HG03439 (cell line): ENCODE results near the gene CARMIL1.

Experiments
- ATAC-seq: cut with Tn5 transposase; IDR thresholded peaks from one replicate; pipeline ENCODE4 v1.9.1; 2021; ENCODE audit warnings: mild to moderate bottlenecking, moderate library complexity; ENCODE audit not compliant: unreplicated experiment

Gene CARMIL1

GRCh38 chr6:25637960-25638434 is 358.8 kb downstream of the CARMIL1 start:
- ATAC-seq = no peak

DNA sequence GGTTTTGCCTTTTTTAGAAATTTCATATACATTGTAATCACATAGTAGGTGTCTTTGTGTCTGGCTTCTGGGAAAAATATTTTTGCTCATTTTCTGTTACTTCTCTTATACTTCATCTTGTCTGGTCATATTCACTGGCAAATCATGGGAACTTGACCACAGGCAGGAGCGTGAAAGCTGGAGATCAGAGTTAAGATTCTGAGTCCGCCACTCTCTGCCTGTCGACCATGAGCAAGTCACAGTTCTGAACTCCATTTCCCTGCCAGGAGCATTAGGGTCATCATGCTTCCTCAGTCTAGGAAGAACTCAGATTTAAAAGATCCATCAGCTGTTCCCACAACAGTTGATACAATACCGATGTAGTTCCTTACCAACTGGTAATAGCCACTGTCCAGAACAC is 360.5 kb downstream of the CARMIL1 start:
- ATAC-seq = no peak

GRCh38 chr6:25640446-25640845 is 361.3 kb downstream of the CARMIL1 start:
- no peak for ATAC-seq

DNA sequence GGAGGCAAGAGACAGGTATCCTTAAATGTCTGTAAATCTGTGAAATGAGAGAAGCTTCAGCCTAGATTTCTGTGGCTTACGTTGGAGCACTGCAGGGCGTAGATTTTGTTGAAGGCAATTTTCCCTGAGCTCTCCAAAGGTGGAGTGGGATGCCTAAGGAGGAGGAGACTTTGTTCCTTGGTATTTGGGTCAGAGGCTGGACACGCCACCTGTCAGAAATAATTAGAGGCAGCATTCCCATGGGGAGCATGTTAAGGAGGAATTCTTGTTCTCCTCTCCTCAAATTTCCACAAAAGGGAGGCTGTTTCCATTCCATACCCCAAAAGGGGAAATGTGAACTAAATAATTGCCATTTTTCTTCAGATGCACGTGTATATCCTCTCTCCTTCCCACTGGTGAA is 361.7 kb downstream of the CARMIL1 start:
- ATAC-seq = no peak

- no peak for ATAC-seq
Measured at GRCh38 chr6:25641377-25641776, 362.2 kb downstream of the CARMIL1 start.

DNA sequence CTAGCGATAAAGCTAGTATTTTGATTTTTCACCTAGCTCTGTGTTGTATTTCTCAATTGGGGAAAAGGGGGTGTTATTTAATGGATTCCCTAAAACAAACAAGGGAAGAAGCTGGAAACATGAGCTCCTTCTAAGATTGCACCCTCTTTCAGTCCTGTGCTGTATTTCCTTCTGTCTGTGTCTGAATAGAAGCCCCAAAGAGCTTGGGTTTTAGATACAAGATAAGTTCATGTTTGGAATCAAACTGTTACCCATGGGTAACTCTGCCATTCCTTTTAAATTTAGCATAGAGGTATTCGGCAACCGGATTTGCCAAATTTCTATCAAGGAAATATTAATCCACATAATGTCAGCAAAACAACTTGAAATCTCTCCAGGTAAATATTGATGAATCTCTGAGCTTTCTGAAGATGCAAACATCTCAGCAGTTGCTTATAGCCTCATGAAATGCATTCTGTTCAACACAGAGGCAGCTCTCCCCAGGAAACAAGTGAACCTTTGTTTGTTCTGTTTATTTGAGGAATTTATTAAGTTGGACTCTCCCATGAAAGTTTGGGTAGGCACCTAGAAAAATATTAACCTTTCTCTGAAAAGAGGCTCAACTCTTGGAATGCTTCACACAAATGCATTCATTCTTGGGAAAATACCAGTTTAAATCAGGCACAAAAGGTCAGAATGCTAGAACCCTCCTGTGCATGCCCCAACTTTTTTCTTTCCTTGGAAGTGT is 362.9 kb downstream of the CARMIL1 start:
- ATAC-seq = no peak

DNA sequence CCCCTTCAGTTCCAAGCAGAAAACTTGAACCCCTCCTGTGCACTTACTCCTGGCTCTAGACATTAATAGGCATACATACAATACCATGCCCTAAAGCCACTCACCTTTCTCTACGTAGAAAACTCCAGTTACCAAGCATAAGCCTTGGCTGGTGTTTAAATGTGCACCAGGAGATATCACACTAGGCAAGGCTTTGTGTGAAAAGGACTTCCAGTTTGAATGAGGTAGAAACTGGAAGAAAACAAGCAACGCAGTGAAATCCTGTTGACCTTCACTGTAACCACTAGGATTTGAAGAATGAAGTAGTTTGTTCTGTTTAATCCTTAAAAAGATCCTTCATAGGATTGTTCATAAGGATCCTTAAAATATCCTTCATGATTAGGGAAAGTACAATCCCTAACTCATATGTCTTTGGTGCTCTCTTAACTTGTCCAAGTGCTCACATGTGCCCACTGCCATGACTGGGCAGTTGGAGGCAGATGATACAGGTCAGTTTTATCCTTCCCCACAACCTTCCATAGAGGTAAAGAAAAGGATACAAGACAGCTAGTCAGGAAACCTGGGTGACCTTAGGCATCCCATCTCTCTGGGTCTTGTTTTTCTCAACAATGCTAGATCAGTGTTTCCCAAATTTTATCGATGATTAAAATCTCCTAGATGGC is 363.6 kb downstream of the CARMIL1 start:
- no peak for ATAC-seq

GRCh38 chr6:25645916-25646315 is 366.7 kb downstream of the CARMIL1 start:
- ATAC-seq = no peak

GRCh38 chr6:25649611-25650010 is 370.4 kb downstream of the CARMIL1 start:
- no peak for ATAC-seq

GRCh38 chr6:25652007-25652515 is 372.9 kb downstream of the CARMIL1 start, which contains the start of gene SCGN:
TSS of gene SCGN (plus strand) at chr6:25652215. CDS start at chr6:25652404, 189 bp downstream.
- no peak for ATAC-seq

GRCh38 chr6:25655723-25656122 is 376.5 kb downstream of the CARMIL1 start:
- ATAC-seq = no peak

DNA sequence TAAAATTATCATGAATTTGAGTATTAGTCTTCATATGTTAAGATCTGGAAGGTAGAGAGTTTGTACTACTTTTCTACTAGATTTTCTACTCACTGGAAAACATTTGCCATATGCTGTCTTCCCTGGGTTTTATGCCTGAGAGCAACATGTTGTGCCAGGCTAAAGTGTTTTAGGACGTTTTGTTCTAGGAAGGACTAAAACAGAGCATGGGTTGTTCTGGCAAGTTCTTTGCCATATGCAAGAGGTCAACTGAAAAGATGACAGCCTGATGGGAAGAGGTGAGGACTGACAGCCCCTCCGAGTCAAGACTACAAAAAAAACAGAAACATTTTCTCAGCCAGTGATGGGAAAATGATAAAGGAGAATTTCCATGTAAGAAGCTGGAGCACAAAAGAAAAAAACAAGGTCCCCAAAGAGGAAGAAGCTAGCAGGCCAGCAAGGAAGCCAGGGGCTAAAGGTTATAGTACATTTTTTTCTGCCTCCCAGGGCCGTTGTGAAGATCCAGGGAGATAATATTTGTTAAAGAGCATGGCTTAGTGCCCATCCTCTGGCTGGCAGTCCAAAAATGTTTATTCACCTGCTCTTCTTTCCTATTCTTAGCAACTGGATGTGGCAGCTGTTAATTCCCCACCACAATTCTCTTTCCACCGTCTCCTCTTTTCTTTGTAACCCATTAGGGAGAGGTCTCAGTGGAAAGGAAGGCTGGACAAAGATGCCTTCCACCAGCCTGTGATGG is 380.6 kb downstream of the CARMIL1 start:
- ATAC-seq = no peak

DNA sequence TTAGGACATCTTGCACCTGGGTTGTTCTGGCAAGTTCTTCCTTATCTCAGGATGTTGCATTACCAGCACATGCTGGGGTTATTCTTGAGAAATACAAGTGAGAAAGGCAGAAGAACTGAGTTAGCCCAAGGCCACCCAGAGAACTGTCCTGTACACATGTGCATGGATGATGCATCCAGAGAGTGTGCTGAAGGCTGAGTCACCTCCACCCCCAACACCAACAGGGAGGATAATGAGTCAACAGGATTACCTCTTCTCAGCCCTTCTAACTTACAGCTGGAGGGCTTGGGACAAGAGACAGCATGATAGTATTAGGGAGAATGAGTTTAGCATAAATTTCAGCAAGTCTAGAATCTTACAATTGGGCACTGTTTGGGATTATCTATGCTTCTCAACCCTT is 381.3 kb downstream of the CARMIL1 start:
- no peak for ATAC-seq

GRCh38 chr6:25661129-25661779 is 382.1 kb downstream of the CARMIL1 start:
- ATAC-seq = no peak

- ATAC-seq = no peak
Measured at GRCh38 chr6:25665455-25665854, 386.3 kb downstream of the CARMIL1 start.

DNA sequence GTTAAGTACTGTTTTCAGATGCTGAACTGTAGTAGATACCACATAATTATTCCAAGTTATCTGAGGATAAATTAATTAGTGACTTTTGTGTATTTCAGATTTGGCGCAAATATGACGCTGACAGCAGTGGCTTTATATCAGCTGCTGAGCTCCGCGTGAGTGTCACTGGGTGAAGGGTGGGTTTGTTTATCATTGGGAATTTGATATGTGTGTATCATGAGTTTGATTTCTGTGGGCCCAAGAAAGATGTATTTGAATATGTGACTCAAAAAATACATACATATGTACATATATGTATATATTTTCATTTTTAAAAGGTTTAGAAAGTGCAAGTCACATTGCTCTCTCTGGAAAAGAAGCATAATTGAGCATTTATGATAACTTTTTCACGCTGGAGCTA is 390.2 kb downstream of the CARMIL1 start:
- no peak for ATAC-seq
